EL (cell line): Measurements from ENCODE around the gene RFTN1.

Source experiments
- DNase-seq: peaks from one replicate; pipeline ENCODE4 v3.0.0-alpha.2; 2016

The RFTN1 gene

DNA sequence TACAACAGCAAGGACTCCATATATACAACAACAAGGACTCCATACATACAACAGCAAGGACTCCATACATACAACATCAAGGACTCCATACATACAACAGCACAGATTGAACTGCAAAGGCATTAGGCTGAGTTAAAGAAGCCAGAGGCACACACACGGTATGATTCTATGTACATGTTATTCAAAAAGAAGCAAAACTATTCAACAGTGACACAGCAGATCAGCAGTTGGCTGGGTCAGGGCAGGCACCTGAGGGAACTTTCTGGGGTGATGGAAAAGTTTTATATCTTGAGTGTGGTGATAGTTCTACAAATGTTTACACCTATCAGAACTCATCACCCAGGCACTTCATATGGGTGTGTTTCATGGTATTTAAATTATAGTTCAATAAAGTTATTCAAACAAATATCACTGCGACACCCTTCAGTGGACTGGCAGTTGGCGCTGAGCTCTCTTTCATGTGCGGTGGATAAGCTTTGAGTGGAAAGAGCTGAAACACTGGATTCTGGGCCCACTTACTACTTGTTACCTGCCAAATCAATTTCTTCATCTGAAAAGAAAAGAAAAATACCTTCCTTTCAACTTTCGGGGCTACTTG, 28.0 kb downstream of the RFTN1 start:
- DNase-seq = no peak

GRCh38 chr3:16484984-16485383, 28.5 kb downstream of the RFTN1 start:
- DNase-seq = no peak

DNA sequence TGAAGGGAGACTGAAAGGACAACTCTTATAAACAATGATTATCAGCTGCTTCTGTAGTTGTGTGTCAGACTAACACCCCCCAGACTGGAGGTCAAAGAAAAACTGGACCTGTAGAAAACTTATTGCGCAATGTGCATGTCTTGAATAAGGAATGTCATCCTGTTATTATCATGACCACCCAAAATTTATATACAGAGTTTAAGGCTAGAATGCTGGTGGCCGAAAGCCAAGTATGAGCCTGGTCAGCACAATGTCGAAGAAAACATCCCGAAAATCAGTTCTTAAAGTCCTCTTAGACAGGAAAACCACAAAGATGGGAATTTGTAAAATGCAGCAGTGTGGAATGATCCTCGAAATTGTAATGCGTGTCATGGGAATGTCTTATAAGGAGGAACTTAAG, 29.3 kb downstream of the RFTN1 start:
- DNase-seq = peak; percentile 99

DNA sequence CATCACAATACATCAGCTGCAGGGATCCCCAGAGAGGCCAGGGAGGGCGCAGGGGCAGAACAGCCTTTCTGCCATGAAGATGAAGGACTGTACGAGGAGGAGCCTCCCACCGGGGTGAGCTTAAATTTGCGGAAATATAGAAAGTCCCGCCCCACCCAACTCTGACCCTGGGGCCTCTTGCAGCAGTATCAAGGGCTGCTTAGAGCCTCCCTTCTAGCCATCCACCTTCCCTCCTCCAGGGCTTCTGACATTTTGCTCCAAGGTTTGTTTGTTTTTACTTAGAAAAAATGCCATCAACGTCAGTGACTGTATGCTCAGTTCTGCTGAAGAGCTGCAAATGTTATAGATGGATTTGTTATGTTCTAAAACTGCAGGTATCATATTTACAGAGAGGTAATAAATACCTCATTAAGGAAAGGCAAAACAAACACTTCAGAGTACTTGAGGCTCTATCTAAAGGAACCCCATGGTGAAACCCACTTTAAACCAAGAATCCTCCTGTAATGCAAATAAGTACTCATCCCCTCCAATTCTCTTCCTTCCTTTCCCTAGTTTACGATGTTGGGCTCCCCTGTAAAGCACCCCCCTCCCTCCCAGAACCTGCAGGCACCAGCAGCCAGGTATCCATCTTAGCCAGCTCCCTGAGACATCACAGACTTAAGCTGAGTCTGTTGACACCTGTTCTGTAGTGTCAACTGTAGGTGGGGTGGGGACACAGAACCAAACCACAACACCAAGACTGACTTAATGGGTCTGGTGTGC, 30.5 kb downstream of the RFTN1 start:
- DNase-seq = no peak

GRCh38 chr3:16482194-16482769, 31.2 kb downstream of the RFTN1 start:
- DNase-seq = no peak

DNA sequence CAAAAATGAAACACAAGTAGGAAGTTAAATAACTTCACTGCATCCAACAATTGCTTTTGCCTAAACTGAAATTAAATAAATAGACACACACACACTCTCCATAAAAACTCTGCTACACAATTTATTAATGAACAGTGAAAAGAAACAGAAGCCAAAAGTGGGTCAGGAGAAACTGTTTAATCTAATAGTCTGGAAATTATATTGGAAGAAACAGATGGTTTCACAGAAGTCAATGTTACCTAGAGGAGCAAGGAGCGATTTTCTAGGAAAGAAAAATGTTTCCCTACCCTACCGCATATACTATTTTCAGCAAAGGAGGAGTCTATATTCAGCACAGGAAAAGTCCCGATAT, 32.0 kb downstream of the RFTN1 start:
- DNase-seq = no peak

DNA sequence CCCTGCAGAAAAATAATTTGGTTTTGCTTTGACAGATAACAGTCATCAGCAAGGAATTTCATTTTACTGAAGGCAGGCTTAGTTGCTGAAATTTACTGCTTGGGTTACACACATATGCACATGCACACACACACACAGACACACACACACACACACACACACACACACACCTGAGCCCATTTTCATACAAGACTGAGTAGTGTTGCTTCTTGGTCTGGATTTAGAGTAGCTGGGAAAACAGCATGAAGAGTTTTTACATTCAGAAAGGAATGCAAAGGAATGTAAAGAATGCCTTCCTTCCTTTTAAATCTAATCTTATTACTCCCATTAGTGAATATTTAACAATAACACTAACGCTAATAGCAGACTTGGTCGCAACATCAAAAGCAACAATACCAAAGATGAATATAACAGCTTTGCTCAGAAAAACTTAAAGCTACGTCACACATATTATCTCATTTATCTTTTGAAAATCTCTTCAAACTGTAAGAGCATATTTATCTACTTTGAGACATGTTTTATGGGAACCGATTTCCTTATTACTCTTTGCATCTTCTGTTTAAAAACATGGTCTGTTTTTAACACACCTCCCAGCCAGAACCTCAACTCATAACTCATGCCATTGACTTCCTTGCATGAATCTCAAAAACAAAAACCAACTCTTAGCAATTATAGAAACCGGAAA, 32.5 kb downstream of the RFTN1 start:
- peak; percentile 56 for DNase-seq

- peak; percentile 88 for DNase-seq
These were observed 35.0 kb downstream of the RFTN1 start for GRCh38 chr3:16478516-16478915.

DNA sequence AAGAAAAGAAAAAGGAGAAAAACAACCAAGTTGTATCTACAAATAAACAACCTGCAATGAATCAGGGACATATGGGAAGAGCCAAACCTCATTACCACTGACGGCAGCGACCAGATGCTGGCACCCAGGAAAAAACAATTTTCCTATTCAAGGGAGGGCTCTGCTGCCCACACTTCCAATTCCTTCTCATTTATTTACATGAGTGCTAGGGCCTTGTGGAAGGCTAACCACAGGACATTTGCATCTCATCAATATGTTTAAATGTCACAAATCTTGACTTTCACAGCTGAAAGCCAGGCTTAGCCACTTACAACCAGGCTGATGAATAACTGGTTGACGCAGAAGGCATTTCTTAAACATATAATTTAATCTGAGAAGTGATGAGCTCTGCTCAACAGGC, 36.0 kb downstream of the RFTN1 start:
- no peak for DNase-seq

DNA sequence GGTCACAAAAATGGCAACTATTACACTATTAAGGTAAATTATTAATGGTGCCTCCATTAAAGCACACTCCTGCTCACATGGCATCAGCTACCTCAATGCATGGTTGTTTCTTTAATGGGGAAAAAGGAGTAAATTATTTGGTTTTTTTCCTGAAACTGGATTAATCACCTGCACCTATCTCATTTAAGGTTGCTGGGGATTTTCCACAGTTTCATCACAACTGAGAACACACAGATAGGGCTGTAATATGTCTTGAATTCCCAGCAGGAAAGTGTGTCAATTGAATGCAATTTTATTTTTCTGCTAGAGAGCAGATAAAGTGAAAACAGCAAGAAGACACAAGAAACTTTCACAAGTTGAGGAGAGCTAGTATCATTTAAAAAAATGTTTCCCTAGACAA, 36.4 kb downstream of the RFTN1 start:
- DNase-seq = peak; percentile 20

DNA sequence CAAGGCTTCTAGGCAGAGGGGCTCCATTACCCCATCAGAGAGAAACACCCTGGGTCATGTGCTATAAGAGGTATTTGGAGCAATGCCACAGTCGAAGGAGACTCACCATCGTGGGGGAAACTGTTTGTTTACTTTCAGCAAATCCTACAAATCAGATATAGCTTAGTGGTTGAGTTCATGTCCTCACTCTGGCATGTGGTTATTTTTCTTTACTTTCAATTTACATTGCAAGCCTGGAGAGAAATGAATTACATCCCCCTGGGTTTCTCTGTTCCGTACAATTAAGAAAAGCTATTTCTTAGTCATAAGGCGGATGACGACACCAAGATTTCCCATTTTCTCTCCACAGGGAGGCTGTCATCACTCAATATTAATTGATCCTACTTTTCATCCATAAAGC, 36.9 kb downstream of the RFTN1 start:
- DNase-seq = peak; percentile 93

DNA sequence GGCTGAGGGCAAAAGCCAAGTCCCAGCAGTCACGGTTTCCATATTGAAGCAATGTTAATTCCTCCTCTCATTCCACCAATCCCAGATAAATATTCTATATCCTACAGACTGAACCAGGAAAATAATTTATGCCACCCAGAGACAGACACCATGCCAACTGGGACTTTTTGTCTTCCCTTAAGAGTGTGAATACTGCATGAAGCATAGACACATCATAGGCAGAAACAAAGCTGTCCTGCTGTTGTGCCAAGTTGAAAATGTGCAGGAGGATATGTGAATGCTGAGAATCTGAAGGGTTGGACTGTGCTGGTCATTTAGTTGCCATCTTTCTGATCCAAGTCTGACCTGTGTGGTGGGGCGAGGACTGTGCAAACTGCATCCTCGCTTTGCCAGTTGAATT, 37.7 kb downstream of the RFTN1 start:
- no peak for DNase-seq

DNA sequence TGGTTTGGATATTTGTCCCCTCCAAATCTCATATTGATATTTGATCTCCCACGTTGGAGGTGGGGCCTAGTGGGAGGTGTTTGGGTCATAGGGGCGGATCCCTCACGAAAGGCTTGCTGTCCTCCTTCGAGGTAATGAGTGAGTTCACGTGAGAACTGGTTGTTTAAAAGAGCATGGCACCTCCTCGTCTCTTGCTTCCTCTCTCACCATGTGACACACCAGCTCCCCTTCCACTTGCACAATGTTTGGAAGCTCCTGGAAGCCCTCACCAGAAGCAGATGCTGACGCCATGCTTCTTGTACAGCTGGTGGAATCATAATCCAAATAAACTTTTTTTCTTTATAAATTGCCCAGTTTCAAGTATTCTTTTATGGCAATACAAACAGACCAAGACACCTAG, 38.6 kb downstream of the RFTN1 start:
- DNase-seq = no peak

GRCh38 chr3:16474216-16474615, 39.3 kb downstream of the RFTN1 start:
- peak; percentile 70 for DNase-seq

DNA sequence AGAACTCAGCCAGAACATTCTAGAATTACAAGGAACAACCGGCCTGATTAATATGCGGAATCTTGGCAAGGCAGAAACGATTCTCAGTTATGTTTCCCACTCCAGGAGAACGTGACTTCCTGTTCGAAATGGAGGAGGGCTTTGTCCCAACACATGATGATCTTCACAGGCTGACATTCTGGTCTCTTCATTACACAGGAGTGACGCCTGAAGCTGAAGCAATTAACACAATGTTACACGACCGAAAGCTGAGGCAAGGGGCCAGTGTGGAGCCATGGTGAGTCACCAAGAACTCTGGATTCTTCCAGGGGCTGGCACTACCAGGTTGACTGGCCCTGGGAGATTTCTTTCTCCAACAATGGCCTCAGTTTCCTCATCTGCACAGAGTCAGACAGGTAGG, 40.9 kb downstream of the RFTN1 start:
- no peak for DNase-seq

DNA sequence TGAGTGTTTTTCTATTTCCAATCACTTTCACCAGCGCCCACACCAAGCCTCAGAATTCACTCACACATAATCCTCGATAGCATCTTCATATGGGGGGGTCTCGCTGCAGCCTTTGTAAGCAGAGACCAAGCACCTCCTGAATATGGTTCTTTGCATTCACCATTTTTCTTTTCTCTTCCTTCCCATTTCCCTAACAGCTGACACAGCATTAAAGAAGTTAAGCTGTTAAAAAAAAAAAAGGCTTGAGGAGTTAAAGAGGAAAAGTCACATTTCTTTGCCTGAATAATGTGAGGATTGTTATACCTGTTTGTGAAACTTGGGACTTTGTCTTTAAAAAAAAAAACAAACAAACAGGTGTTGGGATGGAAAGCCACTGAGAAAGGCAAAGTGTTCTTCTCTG, 41.6 kb downstream of the RFTN1 start:
- DNase-seq = no peak

DNA sequence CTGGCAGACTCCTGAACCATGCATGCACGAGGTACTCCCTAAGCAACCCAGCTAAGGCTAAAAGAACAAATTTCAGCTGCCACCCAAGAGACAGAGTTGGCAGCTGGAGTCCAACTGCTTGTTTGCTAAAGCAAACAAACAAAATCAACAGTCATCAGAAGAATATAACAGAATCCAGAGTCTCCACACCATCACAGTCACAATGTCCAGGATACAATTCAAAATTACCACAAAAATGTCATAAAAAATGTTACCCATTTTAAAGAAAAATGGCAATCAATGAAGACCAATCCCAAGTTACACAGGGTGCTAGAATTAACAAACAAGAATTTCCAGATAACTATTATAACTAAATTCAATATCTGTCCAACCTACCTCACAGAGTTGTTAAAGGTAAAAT, 42.9 kb downstream of the RFTN1 start:
- no peak for DNase-seq

- DNase-seq = no peak
These were observed 45.0 kb downstream of the RFTN1 start for GRCh38 chr3:16468336-16469098.

GRCh38 chr3:16468002-16468335, 45.5 kb downstream of the RFTN1 start:
- no peak for DNase-seq

GRCh38 chr3:16467393-16467792, 46.1 kb downstream of the RFTN1 start:
- DNase-seq = no peak

GRCh38 chr3:16466822-16467221, 46.7 kb downstream of the RFTN1 start:
- no peak for DNase-seq

DNA sequence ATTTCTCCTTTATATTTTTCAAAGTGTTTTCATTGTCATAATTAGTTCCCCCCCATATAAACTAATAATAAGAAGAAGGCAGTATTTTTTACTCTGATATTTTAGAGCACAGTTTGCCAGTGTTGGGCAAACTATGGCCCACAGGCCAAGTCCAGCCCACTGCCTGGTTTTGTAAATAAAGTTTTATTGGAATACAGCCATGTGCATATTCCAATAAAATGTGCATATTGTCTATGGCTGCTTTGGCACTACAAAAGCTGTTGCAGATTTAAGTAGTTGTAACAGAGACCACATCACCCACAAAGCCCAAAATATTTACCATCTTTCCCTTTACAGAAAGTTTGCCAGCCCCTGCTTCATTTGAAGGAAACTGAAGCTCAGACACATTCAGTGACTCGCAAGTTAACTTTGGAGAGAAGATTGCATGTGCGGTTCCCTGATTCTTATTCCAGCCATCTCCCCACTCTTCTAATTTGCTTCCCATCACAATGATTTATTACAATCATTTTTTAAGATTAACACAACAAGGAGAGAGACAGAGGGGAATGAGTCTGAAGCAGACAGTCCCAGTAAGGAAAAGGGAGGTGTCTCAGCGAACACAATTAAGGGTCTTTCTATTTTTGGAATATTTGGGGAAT, 48.9 kb downstream of the RFTN1 start:
- no peak for DNase-seq

GRCh38 chr3:16463914-16464313, 49.6 kb downstream of the RFTN1 start:
- no peak for DNase-seq
